Measurements from ENCODE around the gene TRIM10.
A peak's percentile ranks its signal among the peaks of the same experiment; 100 is the strongest.
"Not testable (repeated sequence)": the region's sequence is repeated elsewhere in the genome, so short reads cannot be mapped to it uniquely, and the experiment has no call there.

TRIM10 gene

DNA sequence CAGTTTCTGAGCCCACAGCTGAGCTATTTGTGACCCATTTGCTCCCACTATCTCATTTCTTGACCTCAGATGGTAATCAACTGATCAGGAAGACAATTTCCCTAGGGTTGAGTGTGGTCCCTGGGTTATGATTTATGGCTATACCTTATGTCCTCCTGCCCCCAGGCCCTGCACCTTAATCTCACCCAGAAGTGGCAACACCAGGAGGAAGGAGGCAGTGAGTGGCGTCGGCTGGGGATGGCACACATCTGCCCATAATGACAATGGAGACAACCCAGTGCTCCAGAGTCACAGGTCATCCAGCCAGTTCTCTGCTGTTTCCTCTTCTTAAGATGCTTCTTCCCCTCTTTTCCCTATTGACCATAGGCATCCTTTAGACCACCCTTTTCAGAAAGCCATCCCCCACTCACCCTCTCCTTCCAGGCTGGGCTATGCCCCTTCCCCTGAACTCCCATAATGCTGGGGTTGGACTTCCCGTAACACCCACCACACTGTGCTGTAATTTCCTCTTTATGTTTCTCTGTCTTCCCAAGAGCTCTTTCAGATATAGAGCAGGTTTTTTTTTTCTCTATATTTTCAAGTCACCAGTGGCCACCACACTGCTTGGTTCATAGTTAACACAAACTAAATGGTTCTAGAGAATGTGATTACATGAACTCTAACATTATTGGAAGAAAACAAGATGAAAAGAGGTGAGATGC lies 8.0 kb downstream of the TRIM10 start:
- DNase-seq: no peak

DNA sequence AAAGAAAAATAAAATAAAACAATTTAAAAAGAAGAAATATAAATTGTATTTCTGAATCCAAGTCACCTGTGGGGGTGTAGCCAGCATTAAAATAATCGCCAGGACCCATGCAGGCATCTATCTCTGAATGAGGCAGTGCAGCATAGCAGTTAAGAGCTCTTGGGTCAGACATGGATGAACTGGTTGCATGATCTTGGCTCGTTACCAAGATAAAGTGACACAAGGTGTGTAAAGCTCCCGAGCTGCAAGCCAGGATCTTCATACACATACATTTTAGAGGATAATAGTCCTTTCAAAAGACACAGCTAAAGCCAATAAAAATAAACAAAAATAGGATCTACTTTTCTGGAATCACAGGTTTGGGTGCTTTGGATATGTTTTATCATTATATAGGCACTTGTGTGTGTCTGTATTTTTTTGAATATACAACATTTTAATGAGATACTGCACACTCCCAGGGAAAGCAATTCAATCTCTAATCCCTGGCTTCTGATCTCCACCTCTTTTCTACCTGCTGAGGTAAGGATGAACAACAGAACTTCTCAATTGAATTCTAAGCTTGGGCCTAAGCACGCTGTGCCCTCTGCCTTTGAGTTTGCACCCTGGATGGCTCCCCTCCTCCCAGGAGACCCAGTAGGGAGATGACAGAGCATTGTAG lies 8.9 kb downstream of the TRIM10 start:
- DNase-seq: no peak

DNA sequence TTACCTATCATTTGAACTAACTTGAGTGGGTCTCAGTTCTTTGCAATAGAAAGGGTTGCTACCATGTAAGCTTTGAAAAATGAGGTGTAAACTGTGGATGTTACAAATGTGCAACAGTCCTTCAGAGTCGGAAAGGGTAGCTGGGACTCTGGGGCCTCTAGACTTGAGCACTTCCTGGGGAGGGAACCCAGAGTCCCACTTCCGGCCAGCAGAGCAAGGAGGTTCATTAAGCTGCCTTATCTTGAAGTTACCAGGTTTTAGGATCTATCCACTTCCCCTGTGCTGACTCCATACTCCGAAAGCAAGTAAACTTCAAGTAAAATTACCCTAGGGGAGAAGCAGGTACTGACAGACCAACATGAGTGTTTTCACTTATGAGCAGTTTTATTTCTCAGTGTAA lies 9.4 kb downstream of the TRIM10 start:
- no peak for DNase-seq

DNA sequence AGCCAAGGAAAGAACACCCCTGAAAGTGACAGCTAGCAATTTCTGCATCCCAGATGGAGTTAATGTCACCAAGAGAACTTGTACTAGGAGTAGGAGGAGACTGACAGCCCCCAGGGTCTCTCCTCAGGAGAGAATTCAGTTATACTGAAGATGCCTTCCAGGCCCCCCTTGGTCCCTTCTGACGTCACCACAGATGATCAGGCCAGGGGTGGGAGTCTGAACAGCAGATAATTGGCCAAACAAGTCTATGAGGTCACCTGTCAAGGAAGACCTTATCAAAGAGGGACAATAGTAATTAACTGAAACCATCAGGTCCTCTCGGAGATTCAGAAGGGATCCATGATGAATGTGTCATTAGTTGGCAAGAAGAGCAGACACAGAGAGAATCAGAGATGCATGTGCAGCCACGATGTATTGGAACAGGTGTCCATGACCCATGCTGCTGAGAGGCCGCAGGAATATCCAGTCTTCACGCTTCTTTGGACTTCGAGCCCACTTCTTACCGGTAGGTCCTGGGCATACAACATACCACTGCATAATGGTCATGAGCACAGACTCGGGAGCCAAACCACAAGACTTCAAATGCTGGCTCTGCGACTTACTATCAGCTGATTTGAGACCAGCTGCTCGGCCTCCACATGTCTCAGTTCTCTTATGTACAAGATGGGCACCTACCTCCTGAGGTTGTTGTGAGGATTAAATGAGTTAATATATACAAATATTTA lies 10.2 kb downstream of the TRIM10 start:
- no peak for DNase-seq

DNA sequence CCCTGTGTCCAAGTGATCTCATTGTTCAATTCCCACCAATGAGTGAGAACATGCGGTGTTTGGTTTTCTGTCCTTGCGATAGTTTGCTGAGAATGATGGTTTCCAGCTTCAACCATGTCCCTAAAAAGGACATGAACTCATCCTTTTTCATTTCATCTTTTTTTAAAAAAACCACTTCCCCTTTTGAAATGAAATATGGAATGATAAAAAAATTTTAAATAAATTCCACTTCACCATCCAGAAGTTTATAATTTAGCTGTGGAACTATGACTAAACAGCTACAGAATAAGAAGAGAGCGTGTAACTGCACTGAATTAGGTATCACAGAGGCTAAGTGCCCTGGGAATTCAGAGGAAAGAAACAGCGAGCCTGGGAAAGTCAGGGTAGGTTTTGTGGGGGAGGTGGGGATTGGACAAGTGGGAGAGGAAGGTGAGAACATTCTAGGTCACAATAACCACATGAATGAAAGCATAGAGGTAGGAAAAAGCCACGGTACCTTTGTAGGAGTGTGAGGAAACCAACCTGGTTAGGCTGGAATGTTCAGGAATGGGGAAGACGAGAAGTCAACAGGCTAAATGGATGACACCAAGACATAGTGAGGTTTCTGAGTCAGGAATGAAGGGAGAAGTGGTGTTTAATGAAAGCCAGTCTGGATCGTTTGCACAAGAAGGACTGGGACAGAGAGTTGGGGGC lies 11.0 kb downstream of the TRIM10 start:
- DNase-seq: no peak

DNA sequence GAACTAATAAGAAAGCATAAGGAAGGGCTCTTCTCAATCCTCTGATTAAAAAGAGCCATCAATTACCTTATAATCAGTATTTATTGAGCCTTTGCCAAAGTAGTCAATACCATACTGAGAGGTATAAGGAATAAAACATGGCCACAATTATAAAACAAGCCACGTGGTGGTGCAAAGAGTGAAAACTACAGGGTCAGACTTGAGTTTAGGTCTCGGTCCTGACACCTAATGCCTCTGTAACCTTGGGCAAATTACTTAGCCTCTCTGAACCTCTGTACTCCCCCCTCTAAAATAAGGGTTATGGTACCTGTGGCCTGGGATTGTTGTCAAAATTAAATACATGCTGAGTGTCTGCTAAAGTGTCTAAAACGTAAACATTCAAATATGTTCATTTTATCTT lies 11.8 kb downstream of the TRIM10 start:
- no peak for DNase-seq

DNA sequence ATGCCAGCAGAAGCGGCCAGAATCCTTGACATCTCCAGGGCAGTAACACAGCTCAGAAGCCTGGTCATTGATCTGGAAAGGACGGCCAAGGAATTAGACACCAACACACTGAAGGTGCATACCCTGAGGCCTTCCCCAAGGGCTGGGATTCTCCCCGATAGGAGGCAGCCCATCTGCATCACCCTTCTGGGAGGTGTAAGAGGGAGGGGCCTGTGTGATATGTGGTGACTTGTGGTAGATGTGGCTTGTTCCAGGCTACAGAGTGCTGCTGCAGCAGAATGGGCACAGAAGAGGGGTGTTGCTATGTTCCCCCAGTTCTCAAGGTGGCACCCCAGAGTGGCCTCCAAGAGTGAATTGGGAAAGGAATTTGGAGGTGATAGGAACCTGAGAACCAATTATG lies 13.9 kb downstream of the TRIM10 start:
- DNase-seq: no peak

DNA sequence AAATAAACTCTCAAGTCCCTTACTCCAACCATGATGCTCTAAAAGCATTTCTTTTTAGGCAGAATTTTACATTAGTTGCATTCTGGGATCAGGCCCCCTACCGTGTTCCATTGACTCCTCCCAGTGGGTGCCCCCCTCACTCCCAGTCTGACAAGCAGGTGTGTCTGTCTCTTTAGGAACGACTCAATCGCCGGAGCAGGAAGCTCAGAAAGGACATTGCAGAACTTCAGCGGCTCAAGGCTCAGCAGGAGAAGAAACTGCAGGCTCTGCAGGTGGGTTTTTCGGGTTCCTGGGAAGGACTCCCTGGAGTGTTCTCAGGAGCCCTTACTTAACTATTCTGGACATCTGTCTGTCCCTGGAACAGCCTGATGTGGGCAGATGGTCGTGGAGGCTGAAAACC lies 15.2 kb downstream of the TRIM10 start:
- DNase-seq: no peak

DNA sequence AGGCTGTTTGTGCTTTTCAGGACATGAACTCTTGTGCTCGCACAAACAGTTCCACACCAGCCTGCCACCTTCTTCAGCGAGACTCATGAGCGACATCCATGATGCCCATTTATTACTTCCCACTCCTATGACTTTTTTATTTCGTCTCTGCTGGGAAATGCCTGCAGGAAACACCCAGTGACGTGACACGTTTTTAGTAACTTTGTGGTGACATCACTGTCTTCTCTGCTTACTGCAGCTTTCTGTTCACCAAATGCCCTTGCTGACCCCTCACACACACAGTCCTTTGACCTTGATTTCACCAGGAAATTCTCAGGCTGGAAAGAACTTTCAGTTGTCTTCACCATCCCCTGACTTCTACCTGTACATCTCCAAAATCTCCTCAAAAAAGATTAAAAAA lies 16.2 kb downstream of the TRIM10 start:
- no peak for DNase-seq

DNA sequence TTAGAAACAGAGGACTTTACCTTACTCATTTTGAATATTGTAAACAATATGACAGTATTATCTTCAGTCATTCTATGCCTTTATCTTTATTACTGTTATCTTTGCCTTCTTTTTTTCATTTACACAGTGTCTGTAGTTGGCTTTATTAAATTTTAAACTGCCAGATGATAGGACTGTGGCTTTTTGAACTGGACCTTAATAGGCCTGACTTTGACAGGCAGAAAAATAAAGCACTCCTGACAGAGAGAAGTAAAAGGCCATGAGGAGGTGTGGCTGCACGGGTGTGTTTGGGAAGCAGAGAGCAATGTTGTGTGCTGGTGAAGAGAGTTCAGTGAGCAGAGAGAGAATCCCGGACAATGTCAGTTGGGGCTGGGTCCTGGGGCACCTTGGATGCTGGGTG lies 17.2 kb downstream of the TRIM10 start:
- DNase-seq: no peak

DNA sequence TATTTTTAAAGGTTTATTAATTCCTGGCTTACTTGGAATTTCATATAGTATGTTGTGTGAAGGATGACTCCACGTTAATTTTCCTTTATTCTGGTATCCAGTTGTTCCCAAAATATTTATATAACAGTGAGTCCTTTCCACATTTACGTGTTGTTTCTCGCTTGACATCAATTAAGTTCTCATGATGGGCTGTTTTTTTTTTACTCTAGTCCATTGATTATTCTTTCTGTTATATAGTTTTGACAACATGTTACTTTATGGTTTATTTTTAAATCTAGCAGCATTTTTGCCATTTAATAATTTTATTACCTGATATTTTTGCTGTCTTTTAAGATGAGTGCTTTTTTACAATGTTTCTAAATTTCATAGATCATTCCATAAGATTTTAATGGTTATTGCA lies 18.3 kb downstream of the TRIM10 start:
- no peak for DNase-seq

DNA sequence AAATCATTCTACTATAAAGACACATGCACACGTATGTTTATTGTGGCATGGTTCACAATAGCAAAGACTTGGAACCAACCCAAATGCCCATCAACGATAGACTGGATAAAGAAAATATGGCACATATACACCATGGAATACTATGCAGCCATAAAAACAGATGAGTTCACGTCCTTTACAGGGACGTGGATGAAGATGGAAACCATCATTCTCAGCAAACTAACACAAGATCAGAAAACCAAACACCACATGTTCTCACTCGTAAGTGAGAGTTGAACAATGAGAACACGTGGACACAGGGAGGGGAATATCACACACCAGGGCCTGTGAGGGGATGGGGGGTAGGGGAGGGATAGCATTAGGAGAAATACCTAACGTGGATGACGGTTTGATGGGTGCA lies 20.8 kb downstream of the TRIM10 start:
- not testable (repeated sequence) for DNase-seq

DNA sequence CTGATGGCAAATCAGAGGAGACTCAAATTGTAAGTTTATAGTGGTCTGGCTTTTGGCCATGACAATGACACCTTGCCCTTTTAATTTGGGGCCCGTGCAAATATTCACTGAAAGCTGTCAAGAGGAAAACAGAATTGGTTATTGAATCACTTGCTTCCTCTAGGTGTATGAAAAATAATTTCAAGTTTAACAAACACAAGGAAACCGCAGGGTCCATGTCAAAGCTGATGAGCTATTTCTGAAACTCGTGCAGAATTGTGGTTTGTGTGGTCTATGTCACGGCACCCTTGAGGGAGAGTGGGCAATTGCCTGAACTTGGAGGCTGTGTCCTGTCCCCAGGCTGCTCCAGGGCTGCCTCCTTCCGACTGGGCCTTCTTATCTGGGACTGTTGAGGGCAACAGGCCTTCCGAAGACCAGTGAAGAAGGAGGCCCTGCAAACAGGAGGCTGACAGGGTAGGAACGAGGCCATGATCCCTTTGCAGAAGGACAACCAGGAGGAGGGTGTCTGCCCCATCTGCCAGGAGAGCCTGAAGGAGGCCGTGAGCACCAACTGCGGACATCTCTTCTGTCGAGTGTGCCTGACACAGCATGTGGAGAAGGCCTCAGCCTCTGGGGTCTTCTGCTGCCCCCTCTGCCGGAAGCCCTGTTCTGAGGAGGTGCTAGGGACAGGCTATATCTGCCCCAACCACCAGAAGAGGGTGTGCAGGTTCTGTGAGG lies 24.3 kb downstream of the TRIM10 start:
- no peak for DNase-seq

DNA sequence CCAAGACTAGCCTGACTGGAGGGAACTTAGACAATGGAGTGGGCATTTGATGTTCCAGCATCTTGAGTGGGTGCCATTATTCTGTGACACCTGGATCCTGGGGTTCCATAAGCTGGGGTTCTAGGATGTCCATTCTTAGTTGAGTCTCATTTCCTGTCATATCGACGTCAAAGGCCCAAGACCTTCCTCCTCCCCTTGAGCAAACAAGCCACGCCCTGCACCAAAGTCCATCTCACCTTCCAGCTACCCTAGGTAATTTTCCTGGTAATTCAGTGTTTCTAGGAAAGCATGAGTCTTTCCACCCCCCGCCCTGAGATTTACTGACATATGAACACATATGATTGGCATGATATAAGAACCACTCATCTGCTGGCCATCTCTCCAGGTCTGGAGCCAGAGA lies 25.3 kb downstream of the TRIM10 start, which contains the start of gene TRIM40:
Gene TRIM40, plus strand, starts transcription at position 384 of the 400 bp plus-strand sequence. CDS start 897 bp downstream, outside the sequence.
- DNase-seq: no peak

DNA sequence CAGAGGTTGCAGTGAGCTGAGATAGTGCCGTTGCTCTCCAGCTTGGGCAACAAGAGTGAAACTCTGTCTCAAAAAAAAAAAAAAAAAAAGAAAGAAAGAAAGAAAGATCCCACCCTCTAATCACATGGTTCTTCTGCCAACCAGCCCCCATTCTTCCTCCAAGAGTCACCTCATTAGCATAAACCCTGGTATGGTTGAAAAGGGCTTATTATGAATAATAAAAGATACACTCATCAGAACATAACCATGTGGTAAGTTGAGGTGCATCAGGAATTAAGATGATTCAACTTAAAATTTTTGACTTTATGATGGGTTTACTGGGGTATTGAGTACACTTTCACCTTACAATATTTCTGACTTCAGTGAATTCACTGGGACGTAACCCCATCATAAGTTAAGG lies 25.9 kb downstream of the TRIM10 start:
- DNase-seq: no peak

DNA sequence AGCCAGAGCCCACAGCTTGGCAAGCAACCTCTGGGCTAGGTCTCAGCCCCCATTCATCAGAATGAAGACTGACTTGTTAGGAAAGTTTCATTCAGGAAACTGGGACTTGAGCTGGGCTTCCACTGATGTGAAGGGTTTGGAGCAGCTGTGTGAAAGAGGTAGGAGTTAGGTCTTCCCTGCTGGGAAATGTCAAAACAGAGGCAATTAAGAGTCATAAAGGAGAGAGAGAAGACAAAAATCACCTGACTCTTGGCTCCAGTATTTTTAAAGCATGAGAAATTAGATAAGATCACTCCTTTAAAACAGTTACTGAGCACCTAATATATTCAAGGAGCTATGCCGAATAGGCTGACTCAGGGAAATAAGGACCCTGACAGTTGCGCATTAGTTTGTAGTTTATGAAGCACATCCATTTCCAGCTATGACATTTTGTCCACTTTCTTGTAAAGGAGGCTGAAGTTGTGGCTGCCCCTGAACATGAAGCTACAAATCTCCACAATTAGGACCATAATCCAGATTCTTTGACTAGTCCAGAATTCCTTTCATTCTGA lies 29.0 kb downstream of the TRIM10 start:
- no peak for DNase-seq

DNA sequence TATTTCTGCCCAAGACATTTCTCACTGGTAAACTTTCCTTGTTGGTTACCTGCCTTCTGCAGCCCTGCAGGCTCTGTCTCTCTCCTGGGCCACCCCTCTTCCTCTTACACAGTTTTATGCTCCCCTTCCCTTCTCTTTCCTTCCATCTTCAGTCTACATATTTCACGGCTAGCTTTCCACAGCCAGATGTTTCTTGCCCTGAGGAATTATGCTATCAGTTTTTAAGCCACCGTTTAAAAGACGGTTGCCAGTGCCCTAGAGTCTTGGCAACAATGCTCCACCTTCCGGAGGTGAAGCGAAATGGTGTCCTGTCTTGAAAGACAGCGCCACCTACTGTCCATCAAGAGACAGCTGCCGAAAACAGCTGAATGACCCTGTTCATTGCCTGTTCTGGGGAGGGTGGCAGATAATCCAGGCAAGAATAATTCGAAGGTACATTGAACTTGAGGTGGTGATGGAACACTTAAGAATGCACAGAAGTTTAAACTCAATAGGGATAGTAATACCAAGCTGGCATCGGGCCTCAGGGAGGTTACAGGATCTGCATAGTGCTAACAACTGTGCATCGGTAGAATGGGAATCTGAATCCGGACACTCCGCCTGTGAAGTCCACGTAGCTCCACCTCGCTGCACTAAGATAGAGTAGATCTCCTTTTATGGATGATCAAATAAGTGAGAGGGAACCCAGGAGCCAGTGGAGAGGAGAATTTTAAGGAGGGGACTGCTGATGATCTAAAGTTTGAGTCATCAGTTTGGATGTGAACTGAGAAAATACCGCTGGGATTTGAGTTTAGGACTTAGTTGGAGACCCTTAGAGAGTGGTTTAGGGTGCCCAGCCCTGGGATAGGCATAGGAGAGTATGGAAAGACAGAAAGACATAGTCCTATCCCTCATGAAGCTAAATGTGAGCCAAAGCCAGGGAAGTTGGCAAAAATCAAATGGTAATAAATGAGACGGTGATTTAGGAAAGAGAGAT lies 29.8 kb downstream of the TRIM10 start:
- peak; percentile 87 for DNase-seq

DNA sequence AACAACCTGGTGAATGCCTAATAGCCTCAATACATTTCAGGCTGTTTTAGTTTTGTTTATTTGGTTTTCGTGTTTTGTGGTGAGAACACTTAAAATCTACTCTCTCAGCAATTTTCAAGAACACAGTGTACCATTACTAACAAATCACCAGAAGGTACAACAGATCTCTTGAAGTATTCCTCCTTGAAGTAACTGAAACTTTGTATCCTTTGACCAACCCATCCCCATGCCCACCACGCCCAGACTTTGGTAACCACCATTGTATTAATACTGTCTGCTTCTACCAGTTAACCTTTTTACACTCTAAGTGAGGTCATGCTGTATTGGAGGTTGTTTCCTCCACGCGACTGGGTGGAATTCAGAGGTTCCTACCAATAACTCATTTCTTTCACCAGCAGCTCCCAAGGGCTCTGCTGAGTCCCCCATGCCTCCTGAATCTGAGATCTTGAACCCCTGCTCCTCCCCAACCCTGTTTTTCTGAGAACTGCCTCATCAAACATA lies 30.8 kb downstream of the TRIM10 start:
- no peak for DNase-seq

DNA sequence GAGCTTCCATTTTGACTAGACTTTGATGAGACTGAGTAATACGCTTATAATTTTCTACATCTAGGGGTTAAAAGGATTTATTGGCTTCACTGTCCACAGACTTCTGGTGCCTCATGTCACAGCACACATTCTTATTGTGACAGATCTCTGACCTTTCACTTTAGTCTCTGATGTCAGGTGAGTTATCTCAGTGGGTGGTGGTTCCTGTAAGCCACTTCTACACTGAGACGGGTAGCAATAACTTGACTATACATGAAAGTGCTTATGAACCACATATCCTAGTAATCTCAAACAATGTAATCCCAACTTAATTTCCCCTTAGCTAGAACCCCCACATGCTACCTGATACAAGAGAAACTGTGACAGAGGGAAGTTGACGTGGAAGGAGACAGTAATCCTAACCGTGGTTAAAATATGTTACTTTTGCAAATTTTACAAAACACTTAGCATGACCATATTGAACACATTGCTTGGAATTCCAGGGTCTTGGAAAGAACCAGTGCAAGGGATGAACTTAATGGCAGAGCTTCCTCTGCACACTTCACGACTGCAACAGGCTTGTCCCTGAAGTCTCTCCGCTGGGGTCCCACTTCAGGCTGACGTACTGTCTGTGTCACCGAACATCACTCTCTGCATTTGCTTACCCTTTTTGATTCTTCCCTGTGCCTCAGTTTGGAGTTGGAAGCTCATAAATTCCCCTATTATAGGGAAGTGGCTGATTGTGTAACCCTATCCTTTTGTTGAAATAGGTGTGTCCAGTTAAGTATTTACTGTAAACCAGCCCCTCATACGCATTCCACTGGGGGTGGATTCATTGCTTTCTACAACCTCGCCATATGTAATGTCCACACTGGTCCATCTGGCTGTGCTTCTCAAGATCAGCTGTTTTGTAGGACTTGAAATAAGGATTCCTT lies 31.5 kb downstream of the TRIM10 start:
- no peak for DNase-seq
